H9 (cell line): ENCODE data around the gene PFKL. TPM values are rescaled to one million over a fixed set of nuclear protein-coding genes. Genes with fewer than 3 reads are reported as not detected.

Experiments
- DNase-seq: peaks from one replicate; pipeline ENCODE4 v3.0.0-alpha.2; 2017
- H2AFZ ChIP-seq: one replicate; pipeline ENCODE4 v1.6.1; 2013; ENCODE audit warnings: mild to moderate bottlenecking, low read length, control low read depth, moderate library complexity
- H2AK5ac ChIP-seq: 2 replicates; pipeline ENCODE4 v1.6.1; 2013; ENCODE audit warnings: low read length, control low read depth, mixed read lengths; ENCODE audit not compliant: insufficient read length
- H2BK120ac ChIP-seq: one replicate; pipeline ENCODE4 v1.6.1; 2013; ENCODE audit warnings: low read depth, mild to moderate bottlenecking, low read length, control low read depth, inconsistent platforms; ENCODE audit not compliant: poor library complexity, severe bottlenecking
- H2BK12ac ChIP-seq: 2 replicates; pipeline ENCODE4 v1.6.1; 2013; ENCODE audit warnings: low read length, control low read depth, mixed read lengths, low read depth; ENCODE audit not compliant: insufficient read length
- H2BK15ac ChIP-seq: 2 replicates; pipeline ENCODE4 v1.6.1; 2013; ENCODE audit warnings: low read depth, low read length, control low read depth
- H2BK20ac ChIP-seq: one replicate; pipeline ENCODE4 v1.6.1; 2013; ENCODE audit warnings: low read depth, mild to moderate bottlenecking, low read length, control low read depth, inconsistent platforms; ENCODE audit not compliant: poor library complexity, severe bottlenecking
- H2BK5ac ChIP-seq: 2 replicates; pipeline ENCODE4 v1.6.1; 2013; ENCODE audit warnings: low read length, control low read depth, mixed read lengths; ENCODE audit not compliant: insufficient read length
- H3K14ac ChIP-seq: 2 replicates; pipeline ENCODE4 v1.6.1; 2013; ENCODE audit warnings: low read length, control low read depth; ENCODE audit not compliant: insufficient read depth
- H3K18ac ChIP-seq: 2 replicates; pipeline ENCODE4 v1.6.1; 2013; ENCODE audit warnings: low read depth, mild to moderate bottlenecking, mixed read lengths, low read length, control low read depth; ENCODE audit not compliant: insufficient read length
- H3K23ac ChIP-seq: 2 replicates; pipeline ENCODE4 v1.6.1; 2013; ENCODE audit warnings: low read length, control low read depth, mixed read lengths, low read depth; ENCODE audit not compliant: insufficient read length
- H3K23me2 ChIP-seq: 2 replicates; pipeline ENCODE4 v1.6.1; 2013; ENCODE audit warnings: low read depth, mild to moderate bottlenecking, mixed read lengths, low read length, control low read depth; ENCODE audit not compliant: insufficient read length, poor library complexity, severe bottlenecking
- H3K27ac ChIP-seq: 2 replicates; pipeline ENCODE4 v1.5.1; 2013; ENCODE audit warnings: low read length, control low read depth, mixed read lengths, low read depth; ENCODE audit not compliant: insufficient read length
- H3K27me3 ChIP-seq: 2 replicates; pipeline ENCODE4 v1.6.1; 2013; ENCODE audit warnings: low read length, control low read depth, inconsistent platforms; ENCODE audit not compliant: insufficient read depth
- H3K4ac ChIP-seq: 2 replicates; pipeline ENCODE4 v1.6.1; 2013; ENCODE audit warnings: low read depth, mild to moderate bottlenecking, control low read depth, inconsistent platforms, low read length, moderate library complexity
- H3K4me1 ChIP-seq: 2 replicates; pipeline ENCODE4 v1.6.1; 2013; ENCODE audit warnings: low read length, control low read depth, inconsistent platforms; ENCODE audit not compliant: insufficient read depth
- H3K4me2 ChIP-seq: 2 replicates; pipeline ENCODE4 v1.6.1; 2013; ENCODE audit warnings: low read length, control low read depth, mixed read lengths; ENCODE audit not compliant: insufficient read length, insufficient read depth
- H3K56ac ChIP-seq: 2 replicates; pipeline ENCODE4 v1.6.1; 2013; ENCODE audit warnings: low read depth, mild to moderate bottlenecking, mixed read lengths, low read length, control low read depth; ENCODE audit not compliant: insufficient read length
- H3K79me1 ChIP-seq: 2 replicates; pipeline ENCODE4 v1.6.1; 2013; ENCODE audit warnings: low read depth, mild to moderate bottlenecking, moderate library complexity, low read length, control low read depth, inconsistent platforms; ENCODE audit not compliant: insufficient read depth, poor library complexity, severe bottlenecking
- H3K79me2 ChIP-seq: 2 replicates; pipeline ENCODE4 v1.6.1; 2013; ENCODE audit warnings: low read length, control low read depth, inconsistent platforms; ENCODE audit not compliant: insufficient read depth
- H3K9ac ChIP-seq: 2 replicates; pipeline ENCODE4 v1.6.1; 2013; ENCODE audit warnings: low read length, control low read depth, mixed read lengths; ENCODE audit not compliant: insufficient read length; ENCODE audit errors: extremely low read depth
- H3K9me3 ChIP-seq: one replicate; pipeline ENCODE4 v1.6.1; 2013; ENCODE audit warnings: low read depth, low read length, inconsistent platforms; ENCODE audit not compliant: control insufficient read depth
- H3T11ph ChIP-seq: one replicate; pipeline ENCODE4 v1.6.1; 2013; ENCODE audit warnings: mild to moderate bottlenecking, low read length, control low read depth, inconsistent platforms
- H4K20me1 ChIP-seq: one replicate; pipeline ENCODE4 v1.6.1; 2013; ENCODE audit not compliant: control insufficient read depth, insufficient read length, insufficient read depth
- H4K5ac ChIP-seq: 2 replicates; pipeline ENCODE4 v1.6.1; 2013; ENCODE audit warnings: low read depth, mild to moderate bottlenecking, mixed read lengths, low read length, control low read depth; ENCODE audit not compliant: insufficient read length
- H4K8ac ChIP-seq: replicated peaks from 2 replicates; pipeline ENCODE4 v1.6.1; 2013; ENCODE audit warnings: low read length, control low read depth, mixed read lengths, low read depth; ENCODE audit not compliant: insufficient read length
- H4K91ac ChIP-seq: 2 replicates; pipeline ENCODE4 v1.6.1; 2013; ENCODE audit warnings: low read depth, mild to moderate bottlenecking, moderate library complexity, mixed read lengths, low read length, control low read depth; ENCODE audit not compliant: insufficient read length
- H3K27ac Mint-ChIP-seq, 3 experiments: 2 replicates in 2 of 3; 3 replicates in 1 of 3; pipeline ENCODE4 v1.8.0; 2020 to 2021; ENCODE audit warnings: mixed read lengths in 3 of 3, mild to moderate bottlenecking in 1 of 3, moderate library complexity in 1 of 3
- H3K27me3 Mint-ChIP-seq: 2 replicates; pipeline ENCODE4 v1.8.0; 2021; ENCODE audit warnings: low read depth, mild to moderate bottlenecking, moderate library complexity, mixed read lengths
- H3K36me3 Mint-ChIP-seq, 3 experiments: 2 replicates in 2 of 3; 3 replicates in 1 of 3; pipeline ENCODE4 v1.8.0; 2020 to 2021; ENCODE audit warnings: low read depth in 3 of 3, mixed read lengths in 3 of 3; ENCODE audit not compliant: insufficient read depth in 1 of 3
- H3K4me1 Mint-ChIP-seq, 2 experiments: 2 replicates each; pipeline ENCODE4 v1.8.0; 2020; ENCODE audit warnings: mixed read lengths in 2 of 2
- H3K4me3 Mint-ChIP-seq, 2 experiments: 2 replicates in 1 of 2; 3 replicates in 1 of 2; pipeline ENCODE4 v1.8.0; 2020 to 2021; ENCODE audit warnings: mild to moderate bottlenecking in 2 of 2, mixed read lengths in 2 of 2, moderate library complexity in 1 of 2
- H3K9me3 Mint-ChIP-seq, 2 experiments: 2 replicates in 1 of 2; 3 replicates in 1 of 2; pipeline ENCODE4 v1.8.0; 2020; ENCODE audit warnings: mild to moderate bottlenecking in 2 of 2, mixed read lengths in 2 of 2, moderate library complexity in 1 of 2
- WGBS: extraction: QIAGEN DNeasy Blood & Tissue Kit; methylation state at CpG from one replicate; pipeline ENCODE4 v1.1.7; 2013; ENCODE audit warnings: missing lambda C conversion rate, low lambda C conversion rate, mixed read lengths; ENCODE audit not compliant: insufficient read length; ENCODE audit errors: extremely low coverage; 5-methylcytosine and 5-hydroxymethylcytosine counted together
- total RNA-seq: library from RNA; stranded (reverse); gene quantifications from 2 replicates; pipeline ENCODE4 v1.2.1, GENCODE V29; 2021
- TF ChIP-seq, protein P1 (sequence below): fragments of 200-600 bp; sonication (generic); conservative IDR thresholded peaks from 3 replicates; pipeline ENCODE4 v1.8.0; 2021; ENCODE audit warnings: antibody characterized with exemption, mild to moderate bottlenecking

The PFKL gene
- total RNA-seq, 1 experiment from 2014 or later = 107 TPM

GRCh38 chr21:44354001-44354405, 54.1 kb downstream of the PFKL start:
- Histone ChIP-seq H3K27me3 (no peaks in the 10 kb centered on the region), H3K56ac (no peak overlapping the region), H3K79me1 (no peaks in the 10 kb centered on the region), H3K79me2 (no peaks in the 10 kb centered on the region), H3K18ac (no peak overlapping the region), H4K91ac (no peak overlapping the region), H3K4me1 (no peaks in the 10 kb centered on the region), H4K20me1 (no peaks in the 10 kb centered on the region), H2AFZ (no peak overlapping the region), H2BK12ac (no peak overlapping the region), H4K5ac (no peak overlapping the region), H3K27ac (no peak overlapping the region), H3K9ac (no peak overlapping the region), H3K4me2 (no peak overlapping the region), H3K9me3 (no peaks in the 10 kb centered on the region), H4K8ac (no peak overlapping the region), H3K14ac (no peak overlapping the region), H2BK5ac (no peak overlapping the region), H3K23ac (no peak overlapping the region), H3T11ph (no peak overlapping the region), H2BK20ac (no peak overlapping the region), H2BK120ac (no peak overlapping the region), H3K23me2 (no peaks in the 10 kb centered on the region), H2BK15ac (no peak overlapping the region), H2AK5ac (no peak overlapping the region), H3K4ac (no peak overlapping the region)
- TF ChIP-seq, protein P1, sequence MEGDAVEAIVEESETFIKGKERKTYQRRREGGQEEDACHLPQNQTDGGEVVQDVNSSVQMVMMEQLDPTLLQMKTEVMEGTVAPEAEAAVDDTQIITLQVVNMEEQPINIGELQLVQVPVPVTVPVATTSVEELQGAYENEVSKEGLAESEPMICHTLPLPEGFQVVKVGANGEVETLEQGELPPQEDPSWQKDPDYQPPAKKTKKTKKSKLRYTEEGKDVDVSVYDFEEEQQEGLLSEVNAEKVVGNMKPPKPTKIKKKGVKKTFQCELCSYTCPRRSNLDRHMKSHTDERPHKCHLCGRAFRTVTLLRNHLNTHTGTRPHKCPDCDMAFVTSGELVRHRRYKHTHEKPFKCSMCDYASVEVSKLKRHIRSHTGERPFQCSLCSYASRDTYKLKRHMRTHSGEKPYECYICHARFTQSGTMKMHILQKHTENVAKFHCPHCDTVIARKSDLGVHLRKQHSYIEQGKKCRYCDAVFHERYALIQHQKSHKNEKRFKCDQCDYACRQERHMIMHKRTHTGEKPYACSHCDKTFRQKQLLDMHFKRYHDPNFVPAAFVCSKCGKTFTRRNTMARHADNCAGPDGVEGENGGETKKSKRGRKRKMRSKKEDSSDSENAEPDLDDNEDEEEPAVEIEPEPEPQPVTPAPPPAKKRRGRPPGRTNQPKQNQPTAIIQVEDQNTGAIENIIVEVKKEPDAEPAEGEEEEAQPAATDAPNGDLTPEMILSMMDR = no peak
- Mint-ChIP-seq H3K27me3 (peaks cover 7% of the 10 kb centered on the region), H3K4me3 (no peak overlapping the region), H3K9me3 (peaks cover 0 to 4% of the 10 kb centered on the region in 2 experiments; a peak in 2 of 5 replicates), H3K4me1 (peaks cover 0 to 5% of the 10 kb centered on the region in 2 experiments; a peak in 1 of 4 replicates), H3K36me3 (no peaks in the 10 kb centered on the region), H3K27ac (no peak overlapping the region)
- no peak for DNase-seq
- whole genome bisulfite sequencing = no CpG with 5 or more reads among the region's 8 CpGs
